Measurements from ENCODE around the gene RNU5B-1.

The RNU5B-1 gene

GRCh38 chr15:65333856-65334255 lies 29.4 kb downstream of the RNU5B-1 start:
- Histone ChIP-seq H3K27me3 (ENCODE audit: control insufficient read depth in 2 of 2, insufficient read depth in 2 of 2, low read length in 2 of 2) (peaks cover 3 to 4% of the 10 kb centered on the region in 2 donors), H3K36me3 (ENCODE audit: control insufficient read depth in 2 of 2, insufficient read depth in 2 of 2, low read length in 2 of 2) (no peaks in the 10 kb centered on the region), H3K9ac (ENCODE audit: low read depth in 1 of 2, low read length in 2 of 2) (no peak overlapping the region), H3K4me3 (ENCODE audit: low read length in 2 of 2) (no peak overlapping the region), H3K4me1 (ENCODE audit: control insufficient read depth in 2 of 2, insufficient read depth in 2 of 2, low read length in 2 of 2) (peaks cover 0 to 6% of the 10 kb centered on the region in 2 donors), H3K27ac (ENCODE audit: low read depth in 2 of 2, low read length in 2 of 2) (no peak overlapping the region), H3K9me3 (ENCODE audit: control insufficient read depth in 2 of 2, low read length in 2 of 2) (no peaks in the 10 kb centered on the region)

GRCh38 chr15:65334586-65335231 lies 30.2 kb downstream of the RNU5B-1 start:
- H3K36me3 ChIP-seq (ENCODE audit: control insufficient read depth in 2 of 2, insufficient read depth in 2 of 2, low read length in 2 of 2) = no peaks in the 10 kb centered on the region

GRCh38 chr15:65335278-65336055 lies 31.0 kb downstream of the RNU5B-1 start:
- Histone ChIP-seq H3K27ac (ENCODE audit: low read depth in 2 of 2, low read length in 2 of 2) (no peak overlapping the region), H3K27me3 (ENCODE audit: control insufficient read depth in 2 of 2, insufficient read depth in 2 of 2, low read length in 2 of 2) (peaks cover 3 to 4% of the 10 kb centered on the region in 2 donors), H3K9ac (ENCODE audit: low read depth in 1 of 2, low read length in 2 of 2) (no peak overlapping the region), H3K9me3 (ENCODE audit: control insufficient read depth in 2 of 2, low read length in 2 of 2) (no peaks in the 10 kb centered on the region), H3K4me3 (ENCODE audit: low read length in 2 of 2) (no peak overlapping the region), H3K4me1 (ENCODE audit: control insufficient read depth in 2 of 2, insufficient read depth in 2 of 2, low read length in 2 of 2) (peaks cover 5 to 10% of the 10 kb centered on the region in 2 donors), H3K36me3 (ENCODE audit: control insufficient read depth in 2 of 2, insufficient read depth in 2 of 2, low read length in 2 of 2) (no peaks in the 10 kb centered on the region)

More at GRCh38 chr15:65334586-65335231, 30.2 kb downstream of the RNU5B-1 start:
- H3K4me1 ChIP-seq (ENCODE audit: control insufficient read depth in 2 of 2, insufficient read depth in 2 of 2, low read length in 2 of 2) = peaks cover 3 to 9% of the 10 kb centered on the region in 2 donors
- H3K27ac ChIP-seq (ENCODE audit: low read depth in 2 of 2, low read length in 2 of 2) = no peak overlapping the region
- H3K9me3 ChIP-seq (ENCODE audit: control insufficient read depth in 2 of 2, low read length in 2 of 2) = no peaks in the 10 kb centered on the region
- no peak overlapping the region for H3K4me3 ChIP-seq (ENCODE audit: low read length in 2 of 2)
- no peak overlapping the region for H3K9ac ChIP-seq (ENCODE audit: low read depth in 1 of 2, low read length in 2 of 2)
- peaks cover 3 to 4% of the 10 kb centered on the region in 2 donors for H3K27me3 ChIP-seq (ENCODE audit: control insufficient read depth in 2 of 2, insufficient read depth in 2 of 2, low read length in 2 of 2)

- Histone ChIP-seq H3K27me3 (ENCODE audit: control insufficient read depth in 2 of 2, insufficient read depth in 2 of 2, low read length in 2 of 2) (peaks cover 2 to 3% of the 10 kb centered on the region in 2 donors), H3K4me3 (ENCODE audit: low read length in 2 of 2) (no peak overlapping the region), H3K36me3 (ENCODE audit: control insufficient read depth in 2 of 2, insufficient read depth in 2 of 2, low read length in 2 of 2) (no peaks in the 10 kb centered on the region), H3K27ac (ENCODE audit: low read depth in 2 of 2, low read length in 2 of 2) (no peak overlapping the region), H3K9ac (ENCODE audit: low read depth in 1 of 2, low read length in 2 of 2) (no peak overlapping the region), H3K4me1 (ENCODE audit: control insufficient read depth in 2 of 2, insufficient read depth in 2 of 2, low read length in 2 of 2) (peaks cover 5 to 10% of the 10 kb centered on the region in 2 donors), H3K9me3 (ENCODE audit: control insufficient read depth in 2 of 2, low read length in 2 of 2) (no peaks in the 10 kb centered on the region)
Measured at GRCh38 chr15:65336493-65337435, 32.3 kb downstream of the RNU5B-1 start.

GRCh38 chr15:65337436-65338070 lies 33.1 kb downstream of the RNU5B-1 start:
- no peak overlapping the region for H3K4me3 ChIP-seq (ENCODE audit: low read length in 2 of 2)
- H3K27ac ChIP-seq (ENCODE audit: low read depth in 2 of 2, low read length in 2 of 2) = no peak overlapping the region
- H3K36me3 ChIP-seq (ENCODE audit: control insufficient read depth in 2 of 2, insufficient read depth in 2 of 2, low read length in 2 of 2) = no peaks in the 10 kb centered on the region
- no peak overlapping the region for H3K9ac ChIP-seq (ENCODE audit: low read depth in 1 of 2, low read length in 2 of 2)
- H3K27me3 ChIP-seq (ENCODE audit: control insufficient read depth in 2 of 2, insufficient read depth in 2 of 2, low read length in 2 of 2) = peaks cover 0 to 3% of the 10 kb centered on the region in 2 donors
- H3K4me1 ChIP-seq (ENCODE audit: control insufficient read depth in 2 of 2, insufficient read depth in 2 of 2, low read length in 2 of 2) = peaks cover 5 to 10% of the 10 kb centered on the region in 2 donors
- H3K9me3 ChIP-seq (ENCODE audit: control insufficient read depth in 2 of 2, low read length in 2 of 2) = no peaks in the 10 kb centered on the region

GRCh38 chr15:65338366-65338765 lies 33.9 kb downstream of the RNU5B-1 start:
- no peak overlapping the region for H3K4me3 ChIP-seq (ENCODE audit: low read length in 2 of 2)
- no peak overlapping the region for H3K9ac ChIP-seq (ENCODE audit: low read depth in 1 of 2, low read length in 2 of 2)
- H3K9me3 ChIP-seq (ENCODE audit: control insufficient read depth in 2 of 2, low read length in 2 of 2) = no peaks in the 10 kb centered on the region
- H3K4me1 ChIP-seq (ENCODE audit: control insufficient read depth in 2 of 2, insufficient read depth in 2 of 2, low read length in 2 of 2) = peaks cover 10% of the 10 kb centered on the region in 2 donors
- no peak overlapping the region for H3K27ac ChIP-seq (ENCODE audit: low read depth in 2 of 2, low read length in 2 of 2)
- H3K27me3 ChIP-seq (ENCODE audit: control insufficient read depth in 2 of 2, insufficient read depth in 2 of 2, low read length in 2 of 2) = peaks cover 0 to 3% of the 10 kb centered on the region in 2 donors
- no peaks in the 10 kb centered on the region for H3K36me3 ChIP-seq (ENCODE audit: control insufficient read depth in 2 of 2, insufficient read depth in 2 of 2, low read length in 2 of 2)

- Histone ChIP-seq H3K36me3 (ENCODE audit: control insufficient read depth in 2 of 2, insufficient read depth in 2 of 2, low read length in 2 of 2) (no peaks in the 10 kb centered on the region), H3K9me3 (ENCODE audit: control insufficient read depth in 2 of 2, low read length in 2 of 2) (no peaks in the 10 kb centered on the region), H3K27me3 (ENCODE audit: control insufficient read depth in 2 of 2, insufficient read depth in 2 of 2, low read length in 2 of 2) (peaks cover 0 to 3% of the 10 kb centered on the region in 2 donors), H3K9ac (ENCODE audit: low read depth in 1 of 2, low read length in 2 of 2) (no peak overlapping the region), H3K27ac (ENCODE audit: low read depth in 2 of 2, low read length in 2 of 2) (no peak overlapping the region), H3K4me3 (ENCODE audit: low read length in 2 of 2) (no peak overlapping the region), H3K4me1 (ENCODE audit: control insufficient read depth in 2 of 2, insufficient read depth in 2 of 2, low read length in 2 of 2) (peaks cover 14 to 15% of the 10 kb centered on the region in 2 donors)
Measured at GRCh38 chr15:65338823-65339222, 34.3 kb downstream of the RNU5B-1 start.

GRCh38 chr15:65339416-65339815 lies 34.9 kb downstream of the RNU5B-1 start:
- Histone ChIP-seq H3K9me3 (ENCODE audit: control insufficient read depth in 2 of 2, low read length in 2 of 2) (no peaks in the 10 kb centered on the region), H3K27me3 (ENCODE audit: control insufficient read depth in 2 of 2, insufficient read depth in 2 of 2, low read length in 2 of 2) (peaks cover 0 to 3% of the 10 kb centered on the region in 2 donors), H3K9ac (ENCODE audit: low read depth in 1 of 2, low read length in 2 of 2) (no peak overlapping the region), H3K4me3 (ENCODE audit: low read length in 2 of 2) (no peak overlapping the region), H3K27ac (ENCODE audit: low read depth in 2 of 2, low read length in 2 of 2) (no peak overlapping the region), H3K36me3 (ENCODE audit: control insufficient read depth in 2 of 2, insufficient read depth in 2 of 2, low read length in 2 of 2) (no peaks in the 10 kb centered on the region), H3K4me1 (ENCODE audit: control insufficient read depth in 2 of 2, insufficient read depth in 2 of 2, low read length in 2 of 2) (peaks cover 19% of the 10 kb centered on the region in 2 donors)

- Histone ChIP-seq H3K36me3 (ENCODE audit: control insufficient read depth in 2 of 2, insufficient read depth in 2 of 2, low read length in 2 of 2) (no peaks in the 10 kb centered on the region), H3K4me3 (ENCODE audit: low read length in 2 of 2) (no peak overlapping the region), H3K27ac (ENCODE audit: low read depth in 2 of 2, low read length in 2 of 2) (no peak overlapping the region), H3K9ac (ENCODE audit: low read depth in 1 of 2, low read length in 2 of 2) (no peak overlapping the region), H3K27me3 (ENCODE audit: control insufficient read depth in 2 of 2, insufficient read depth in 2 of 2, low read length in 2 of 2) (peaks cover 0 to 3% of the 10 kb centered on the region in 2 donors), H3K4me1 (ENCODE audit: control insufficient read depth in 2 of 2, insufficient read depth in 2 of 2, low read length in 2 of 2) (peaks cover 19 to 24% of the 10 kb centered on the region in 2 donors), H3K9me3 (ENCODE audit: control insufficient read depth in 2 of 2, low read length in 2 of 2) (no peaks in the 10 kb centered on the region)
Measured at GRCh38 chr15:65339920-65340319, 35.4 kb downstream of the RNU5B-1 start.

Data from mucosa of rectum (tissue), 2 donors.